Activated gamma-delta T cell (primary cell): ENCODE measurements around the gene ANKDD1B.

Source experiments
- DNase-seq: peaks from one replicate; lab custom pipeline; 2025; lab: John Stamatoyannopoulos, UW

The ANKDD1B gene

DNA sequence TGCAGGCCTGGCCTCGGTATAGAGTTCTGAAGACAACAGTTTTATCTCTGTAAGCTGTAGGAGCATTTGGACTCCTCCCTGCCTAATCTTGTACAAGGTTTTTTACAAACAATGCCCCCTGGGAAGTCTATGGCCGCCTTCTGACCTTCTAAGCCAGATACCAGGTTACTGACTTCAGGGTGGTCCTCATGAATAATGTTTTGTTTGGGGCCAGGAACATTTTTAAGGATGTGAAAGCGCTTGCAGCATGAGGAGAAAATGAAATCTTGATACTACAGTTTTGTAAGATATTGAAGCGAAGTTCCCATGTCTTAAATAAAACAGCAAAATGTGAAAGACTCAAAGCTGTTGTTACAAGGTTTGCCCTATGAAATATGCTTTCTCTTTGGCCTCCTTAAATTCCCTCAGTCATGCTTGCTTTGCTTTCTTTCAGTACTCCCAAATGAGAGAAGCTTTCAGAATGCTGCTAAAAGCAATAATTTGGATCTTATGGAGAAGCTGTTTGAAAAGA, 5.2 kb downstream of the ANKDD1B start:
- no peak for DNase-seq

DNA sequence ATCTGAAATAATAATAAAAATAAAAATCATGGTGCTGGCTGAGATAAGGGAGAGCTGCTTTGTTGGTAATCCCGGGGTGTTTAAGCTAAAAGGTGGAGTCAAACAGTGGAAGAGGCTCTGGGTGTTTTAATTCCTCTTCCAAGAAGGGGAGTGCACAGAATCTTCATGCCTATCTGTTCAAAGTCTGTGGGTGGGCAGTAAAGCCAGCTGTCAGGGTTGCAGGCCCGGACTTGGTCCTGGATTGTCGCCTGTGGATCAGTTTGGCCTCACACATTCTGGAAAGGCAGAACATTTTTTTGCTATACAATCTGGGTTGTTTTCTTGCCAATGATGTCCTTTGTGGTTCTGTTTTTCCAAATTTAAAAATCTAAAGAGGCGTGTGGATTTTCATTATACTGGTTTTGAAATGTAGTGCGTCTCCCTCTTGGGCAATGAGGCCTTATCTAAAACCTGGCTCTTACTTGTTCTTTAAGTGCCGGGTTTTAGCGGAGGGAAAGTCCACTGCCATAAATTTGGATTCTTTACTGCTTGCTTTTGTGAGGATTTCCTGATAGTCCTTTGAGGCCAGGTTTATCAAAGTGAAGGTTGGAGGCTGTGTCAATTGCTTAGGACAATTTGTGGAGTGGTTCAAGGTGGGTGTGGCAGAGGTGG, 5.8 kb downstream of the ANKDD1B start:
- no peak for DNase-seq

DNA sequence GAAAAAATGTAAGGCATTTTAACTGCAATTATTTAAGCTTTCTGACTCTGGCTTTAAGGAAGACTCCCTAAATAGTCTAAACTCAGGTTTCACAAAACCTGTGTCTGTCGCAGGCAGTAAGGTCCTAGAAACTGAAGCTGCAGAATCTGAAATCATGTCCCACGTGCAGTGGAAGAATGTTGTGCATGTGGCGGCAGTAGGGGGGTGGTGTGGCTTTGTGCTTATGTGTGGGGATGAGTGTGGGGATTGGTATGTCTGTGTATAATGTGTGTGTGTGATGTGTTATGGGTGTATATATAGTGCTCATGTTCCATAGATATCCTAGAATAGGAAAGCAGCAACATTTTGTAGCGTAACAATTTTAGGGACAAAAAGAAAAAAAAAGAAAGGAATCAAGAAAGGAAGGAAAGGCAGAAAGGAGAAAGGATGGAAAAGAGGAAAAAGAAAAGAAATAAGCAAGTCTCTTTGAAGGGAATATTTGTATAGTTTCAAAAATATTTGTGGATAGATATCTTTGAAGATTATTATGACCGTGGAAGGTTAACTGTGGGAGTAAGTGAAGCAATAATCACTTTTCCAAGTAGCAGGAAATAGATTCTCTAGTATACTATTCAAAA, 6.6 kb downstream of the ANKDD1B start:
- DNase-seq: no peak

DNA sequence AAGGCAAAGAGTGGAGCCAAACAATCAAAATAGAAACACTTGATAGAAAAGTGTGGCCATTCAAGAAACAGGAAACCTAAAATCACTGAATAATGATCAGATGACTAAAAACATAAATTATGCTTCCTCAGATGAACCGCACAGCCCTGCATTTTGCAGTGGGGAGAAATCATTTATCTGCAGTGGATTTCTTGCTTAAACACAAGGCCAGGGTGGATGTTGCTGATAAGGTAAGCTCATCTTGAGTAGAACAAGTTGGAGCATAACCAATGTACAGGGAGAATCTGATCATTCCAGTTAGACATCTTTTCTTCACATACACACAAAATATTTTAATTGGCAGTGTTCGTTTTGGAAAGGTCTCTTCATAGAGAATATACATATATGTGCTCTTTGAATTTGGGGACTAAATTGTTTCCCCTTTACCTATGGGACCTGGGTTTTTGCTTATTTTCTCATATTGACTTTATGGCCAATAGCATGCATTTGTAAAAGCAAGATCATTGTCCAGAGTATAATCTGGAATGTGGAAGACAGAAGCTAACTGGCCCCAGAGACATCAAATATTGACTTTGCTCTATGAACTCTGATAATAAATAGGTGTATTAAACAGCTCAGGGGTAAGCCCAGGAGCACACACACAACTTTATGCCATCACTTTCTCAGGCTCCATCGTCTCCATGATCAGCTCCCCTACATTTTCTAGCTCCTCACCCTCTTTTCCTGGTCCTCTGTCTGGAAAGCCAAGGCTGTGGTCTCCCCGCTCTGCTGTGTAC, 9.1 kb downstream of the ANKDD1B start:
- no peak for DNase-seq

DNA sequence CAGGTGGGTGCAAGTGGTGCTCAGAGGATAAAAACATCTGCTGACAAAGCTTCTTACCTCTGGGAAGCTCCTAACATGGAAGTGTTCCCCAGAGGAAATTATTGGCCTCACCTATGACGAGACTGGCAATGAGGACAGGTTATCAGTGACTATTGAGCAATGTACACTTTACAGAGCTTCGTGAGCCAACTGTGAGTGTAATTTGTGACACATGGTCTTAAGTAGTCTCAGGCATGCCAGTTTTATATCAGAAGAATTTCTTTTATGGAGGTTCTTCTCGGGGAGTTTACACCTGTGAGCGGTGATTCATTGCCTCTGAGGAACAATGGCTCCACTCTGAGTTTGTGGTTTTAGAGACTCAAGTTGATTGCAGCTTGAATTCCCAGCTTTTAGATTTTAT, 11.3 kb downstream of the ANKDD1B start:
- DNase-seq: no peak

DNA sequence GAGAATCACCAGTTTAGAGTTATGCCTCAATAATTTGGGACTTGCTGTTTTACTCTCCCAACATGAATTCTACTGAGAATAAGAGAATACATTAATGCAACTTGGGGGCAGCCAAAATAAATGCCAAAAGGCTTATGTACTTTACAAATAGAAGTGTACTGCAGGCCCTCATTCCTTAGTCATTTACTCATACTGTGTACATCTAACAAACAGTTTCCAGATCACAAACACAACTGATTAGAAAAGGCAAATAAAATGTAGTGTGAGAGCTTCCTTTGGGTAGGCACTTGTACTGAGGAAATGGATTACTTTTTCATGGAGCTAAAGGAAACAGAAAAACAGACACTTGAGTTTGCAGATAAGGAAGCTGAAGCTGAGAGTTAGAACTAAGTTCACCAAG, 12.6 kb downstream of the ANKDD1B start:
- no peak for DNase-seq

DNA sequence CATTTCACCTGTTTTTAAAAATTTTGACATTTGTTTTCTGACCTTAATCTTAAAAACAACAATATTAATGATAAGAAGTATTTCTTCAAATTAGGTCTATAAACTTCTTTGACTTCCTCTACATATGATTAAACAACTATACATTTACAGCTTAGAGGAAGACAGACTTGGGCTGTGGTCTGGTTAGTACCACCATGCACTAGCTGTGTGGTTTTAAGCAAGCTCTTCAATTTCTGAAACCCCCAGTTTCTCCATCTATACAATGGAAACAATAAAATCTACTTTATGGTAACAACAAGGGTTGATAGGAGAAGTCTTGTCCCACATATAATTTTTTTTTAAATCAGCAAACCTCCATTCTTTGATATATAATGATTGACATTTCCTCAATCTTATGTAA, 15.7 kb downstream of the ANKDD1B start:
- no peak for DNase-seq

DNA sequence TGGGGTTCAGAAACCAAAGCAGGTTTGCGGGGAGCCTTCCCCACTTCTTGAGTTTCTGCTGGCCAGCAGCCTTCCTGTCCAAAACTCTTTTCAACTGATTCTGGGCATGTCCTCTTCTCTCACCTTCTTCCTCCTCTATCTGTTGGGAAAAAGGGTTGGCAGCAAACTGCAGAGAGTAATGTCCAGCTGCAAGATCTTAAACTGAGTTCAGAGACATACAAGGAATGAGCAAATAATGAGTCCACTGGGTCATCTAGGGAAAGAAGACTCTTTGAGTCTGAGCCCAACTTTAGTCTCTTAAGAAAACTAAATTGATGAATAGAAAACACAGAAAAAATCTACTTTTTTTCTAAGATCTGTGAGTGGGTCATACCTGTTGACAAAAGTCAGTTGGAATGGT, 16.5 kb downstream of the ANKDD1B start:
- DNase-seq: no peak

DNA sequence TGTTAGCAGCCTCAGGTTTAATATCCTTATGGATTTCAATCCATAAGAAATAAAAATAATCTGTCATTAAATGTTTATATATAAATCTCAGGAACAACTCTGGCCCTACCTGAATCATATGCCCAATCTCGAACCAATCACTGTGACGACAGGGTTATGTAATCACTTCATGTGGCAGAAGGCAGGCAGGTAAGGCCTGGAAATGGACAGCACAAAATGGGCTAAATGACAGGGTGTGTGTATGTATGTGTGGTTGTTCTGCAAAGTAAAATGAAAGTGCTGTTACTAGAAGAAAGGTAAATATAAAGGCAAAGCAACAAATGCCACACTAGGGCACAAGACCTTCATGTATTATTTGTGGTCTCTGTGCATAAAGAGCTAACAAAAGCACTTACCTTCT, 19.6 kb downstream of the ANKDD1B start:
- no peak for DNase-seq

DNA sequence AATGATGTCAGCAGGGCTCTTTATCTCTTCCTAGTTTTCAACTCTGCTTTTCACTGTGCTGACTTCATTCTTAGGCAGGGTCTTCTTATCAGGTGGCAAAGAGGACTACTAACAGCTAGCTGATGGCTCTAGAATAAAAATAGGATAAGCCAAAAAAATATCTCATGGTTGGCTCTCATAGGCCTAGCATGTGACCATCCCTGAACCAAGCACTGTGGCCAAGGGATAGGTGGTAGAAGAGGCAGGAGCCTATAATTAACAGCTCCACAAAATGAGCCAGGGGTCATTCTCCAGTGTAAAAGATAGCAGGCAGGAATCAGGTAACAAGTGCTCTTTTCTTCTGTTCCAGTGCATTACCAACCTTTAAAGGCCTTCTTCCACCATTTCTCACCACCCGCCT, 21.1 kb downstream of the ANKDD1B start:
- DNase-seq: no peak

DNA sequence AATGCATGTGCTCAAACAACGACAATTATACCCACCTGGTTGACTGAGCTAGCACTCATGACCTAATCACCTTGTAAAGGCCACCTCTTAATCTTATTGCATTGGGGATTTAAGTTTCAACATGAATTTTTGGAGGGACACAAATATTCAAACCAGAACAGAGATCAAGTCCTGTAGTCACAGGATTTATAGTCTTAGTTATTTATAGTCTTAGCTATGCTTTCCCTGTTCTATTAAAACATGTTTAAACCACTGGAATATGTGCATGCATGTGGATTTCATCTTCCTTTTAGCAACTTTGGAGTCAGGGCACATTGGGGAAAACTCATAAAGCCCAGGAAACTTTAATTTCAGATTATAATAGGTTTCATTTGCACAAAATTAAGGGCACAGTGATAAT, 26.7 kb downstream of the ANKDD1B start:
- DNase-seq: no peak

DNA sequence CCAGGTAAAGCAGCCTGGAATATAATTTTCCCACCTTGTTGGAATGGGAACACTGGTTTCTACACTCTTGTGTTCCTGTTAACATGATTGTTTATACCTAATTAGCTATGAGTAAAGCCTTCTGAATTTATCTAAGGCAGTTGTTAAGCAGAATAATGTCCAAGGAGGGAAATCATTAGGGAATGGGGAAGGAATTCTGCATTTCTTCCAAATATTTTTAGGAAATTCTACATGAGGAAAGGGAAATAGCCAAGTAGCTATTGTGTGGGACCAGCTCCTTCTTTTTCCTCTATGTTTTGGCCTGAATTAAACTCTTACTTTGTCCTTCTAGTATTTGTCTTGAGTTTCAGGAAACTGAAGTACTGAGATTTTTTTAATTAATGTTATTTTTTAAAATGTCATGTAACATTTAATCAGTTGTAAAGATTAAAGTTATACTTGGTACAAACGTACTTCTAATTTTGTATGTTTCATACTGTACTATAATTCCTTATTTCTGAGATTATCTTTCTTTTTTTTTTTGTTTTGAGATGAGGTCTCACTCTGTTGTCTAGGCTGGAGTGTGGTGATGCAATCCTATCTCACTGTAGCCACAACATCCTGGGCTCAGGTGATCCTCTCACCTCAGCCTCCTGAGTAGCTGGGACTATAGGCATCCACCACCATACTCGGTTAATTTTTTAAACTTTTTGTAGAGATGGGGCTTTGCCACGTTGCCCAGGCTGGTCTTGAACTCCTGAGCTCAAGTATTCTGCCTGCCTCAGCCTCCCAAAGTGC, 28.5 kb downstream of the ANKDD1B start:
- no peak for DNase-seq

DNA sequence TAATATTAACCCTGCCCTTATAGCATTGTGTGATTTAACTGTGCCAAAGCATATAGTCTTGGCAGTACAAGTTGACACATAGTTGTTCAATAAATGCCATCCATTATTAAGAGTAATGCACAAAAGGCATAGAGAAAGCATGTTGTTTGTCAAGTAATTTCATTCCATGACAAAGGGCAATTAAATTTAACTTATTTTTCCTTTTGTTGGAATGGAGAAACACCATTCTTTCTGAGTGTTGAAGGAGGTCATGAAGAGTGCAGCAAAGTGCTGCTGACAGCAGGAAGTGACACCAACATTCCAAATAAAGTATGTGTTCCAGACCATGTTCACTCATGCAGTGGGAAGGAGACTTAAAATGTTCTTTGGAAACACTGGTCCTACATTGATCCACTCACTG, 29.1 kb downstream of the ANKDD1B start:
- DNase-seq: no peak

DNA sequence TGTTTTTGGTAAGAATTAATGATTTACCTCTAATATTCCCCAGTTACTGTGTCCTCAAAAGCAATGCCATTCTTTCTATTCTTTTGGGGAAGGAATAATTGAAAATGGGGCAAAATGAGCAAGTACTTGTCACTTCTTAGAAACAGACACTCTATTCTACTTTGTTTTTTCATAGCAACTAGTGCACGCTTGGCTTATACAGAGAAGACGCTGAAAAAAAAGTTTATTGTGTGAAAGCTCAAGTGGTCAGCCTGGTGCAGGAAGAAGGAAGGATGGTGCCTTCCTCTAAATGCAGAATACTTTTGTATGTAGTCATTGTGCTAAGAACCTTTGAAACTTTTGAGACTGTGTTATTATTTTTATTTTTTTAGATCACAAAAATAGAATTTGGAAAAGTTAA, 29.6 kb downstream of the ANKDD1B start:
- DNase-seq: no peak

DNA sequence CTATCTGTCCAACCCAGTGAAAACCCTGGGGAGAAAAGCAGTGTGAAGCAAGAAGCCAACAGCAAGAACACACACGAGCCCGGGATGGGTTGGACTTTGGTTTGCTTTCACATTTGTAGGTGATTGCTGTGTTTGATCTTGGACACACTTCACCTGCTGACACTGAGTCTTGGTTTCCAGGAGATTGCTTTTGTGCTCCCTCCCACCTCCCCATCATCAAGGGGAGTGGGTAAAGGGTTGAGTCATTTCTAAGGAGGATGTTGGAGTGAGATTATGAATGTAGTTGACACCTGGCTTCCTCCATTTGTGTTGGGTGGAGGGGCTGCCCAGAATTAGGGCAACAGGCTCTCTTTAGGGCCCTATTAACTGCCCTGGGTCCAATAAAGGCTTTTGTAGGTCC, 37.5 kb downstream of the ANKDD1B start:
- no peak for DNase-seq

DNA sequence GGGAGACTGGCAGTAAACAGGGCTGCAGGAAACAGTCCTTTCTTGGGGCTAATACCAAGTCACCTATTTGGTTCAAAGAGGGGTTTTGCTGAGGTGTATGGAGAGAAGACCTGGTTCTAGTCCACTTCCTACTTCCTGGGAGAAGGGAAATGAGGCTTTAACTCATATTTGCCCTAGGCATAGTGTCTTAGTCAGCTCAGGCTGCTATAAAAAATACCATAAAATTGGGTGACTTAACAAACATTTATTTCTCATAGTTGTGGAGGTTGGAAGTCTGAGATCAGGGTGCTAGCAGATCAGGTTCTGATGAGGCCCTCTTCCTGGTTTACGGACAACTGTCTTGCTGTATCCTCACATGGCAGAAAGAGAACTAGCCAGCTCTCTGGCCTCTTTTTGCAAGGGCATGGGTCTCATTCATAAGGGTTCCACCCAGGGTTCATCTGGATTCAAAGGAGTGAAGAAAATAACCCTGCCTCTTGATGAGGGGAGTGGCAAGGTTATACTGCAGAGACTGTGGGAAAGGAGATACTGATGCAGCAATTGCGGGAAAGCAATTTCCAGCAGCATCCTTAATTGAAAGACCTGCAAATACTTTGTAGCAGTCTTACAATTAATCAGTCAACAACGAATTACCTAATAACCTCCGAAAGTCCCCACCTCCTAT, 40.5 kb downstream of the ANKDD1B start:
- no peak for DNase-seq

DNA sequence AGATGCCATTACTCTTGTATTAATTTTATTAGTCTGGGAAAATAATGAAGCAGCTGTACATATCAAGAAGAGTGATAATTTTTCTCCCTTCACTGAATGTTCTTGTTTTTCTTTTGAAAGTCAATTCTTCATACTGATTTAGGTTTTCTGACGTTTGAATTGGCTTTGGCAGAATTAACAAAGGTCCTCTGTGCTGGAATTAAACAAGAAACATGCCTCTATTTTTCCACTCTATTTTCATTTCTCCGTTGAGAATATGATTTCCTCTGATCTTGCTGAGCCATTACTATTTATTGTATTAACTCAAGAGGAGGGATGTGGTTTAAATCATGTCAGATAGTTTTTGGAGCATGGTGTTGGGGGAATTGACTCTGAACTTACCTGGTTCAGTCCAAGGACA, 42.3 kb downstream of the ANKDD1B start:
- no peak for DNase-seq

DNA sequence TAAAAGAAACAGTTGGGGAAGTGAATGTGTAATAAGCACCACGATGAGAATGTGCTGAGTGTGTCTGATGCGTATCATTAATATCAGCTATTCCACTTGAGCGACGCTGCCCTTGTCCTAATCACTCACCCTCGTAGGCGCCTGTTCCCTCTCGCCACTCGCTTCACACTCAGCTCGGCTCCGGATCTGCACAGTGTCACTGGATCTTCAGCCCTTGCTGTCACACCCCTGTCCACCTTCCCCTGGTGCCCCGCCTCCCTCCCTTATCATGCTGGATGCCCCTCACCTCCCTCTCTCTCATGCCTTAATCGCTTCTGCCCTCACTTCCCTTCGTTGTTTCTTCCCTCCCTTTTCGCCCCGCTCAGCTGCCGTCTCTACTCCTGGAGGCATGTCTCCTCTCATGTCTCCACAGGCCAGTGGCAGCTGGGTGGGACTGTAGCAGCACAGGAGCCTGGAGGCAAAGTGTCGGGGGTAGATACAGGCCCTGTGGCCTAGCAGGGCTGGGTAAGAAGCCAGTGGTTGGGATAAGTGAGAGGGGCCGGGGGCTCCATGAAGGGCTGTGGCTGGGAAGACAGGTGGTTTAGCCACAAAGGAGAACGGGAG, 43.5 kb downstream of the ANKDD1B start:
- DNase-seq: no peak

DNA sequence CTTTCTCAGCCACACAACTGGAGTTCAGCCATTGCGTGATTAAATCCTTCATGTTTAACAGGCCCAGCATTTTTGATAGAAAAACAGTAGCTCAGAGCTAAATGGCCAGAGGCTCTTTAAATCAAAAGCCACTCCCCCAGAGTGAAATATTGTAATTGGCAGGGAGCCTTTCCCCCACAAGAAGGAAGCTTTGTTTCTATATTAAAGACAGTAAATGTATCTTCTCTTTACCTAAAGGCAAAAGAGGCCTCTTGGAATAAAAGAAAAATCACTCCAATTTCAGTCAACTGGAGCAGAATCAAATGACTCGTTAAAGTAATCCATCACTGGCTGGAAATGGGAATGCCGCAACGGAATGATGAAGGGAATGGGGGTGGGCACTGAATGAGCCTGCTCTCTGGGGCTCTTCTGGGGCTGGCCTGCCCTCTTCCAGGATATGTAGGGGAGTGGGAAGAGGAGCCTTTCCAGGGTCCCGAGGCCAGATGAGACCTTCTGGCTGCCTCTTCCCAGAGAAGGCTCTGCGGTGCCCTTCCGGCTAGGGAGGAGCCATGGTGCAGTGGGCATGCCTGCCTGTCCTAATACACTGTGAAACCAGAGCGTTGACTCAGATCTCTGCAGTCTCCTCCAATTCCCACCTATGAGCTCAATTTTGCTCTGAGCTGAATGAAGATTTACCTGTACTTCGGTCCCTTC, 45.2 kb downstream of the ANKDD1B start:
- no peak for DNase-seq

DNA sequence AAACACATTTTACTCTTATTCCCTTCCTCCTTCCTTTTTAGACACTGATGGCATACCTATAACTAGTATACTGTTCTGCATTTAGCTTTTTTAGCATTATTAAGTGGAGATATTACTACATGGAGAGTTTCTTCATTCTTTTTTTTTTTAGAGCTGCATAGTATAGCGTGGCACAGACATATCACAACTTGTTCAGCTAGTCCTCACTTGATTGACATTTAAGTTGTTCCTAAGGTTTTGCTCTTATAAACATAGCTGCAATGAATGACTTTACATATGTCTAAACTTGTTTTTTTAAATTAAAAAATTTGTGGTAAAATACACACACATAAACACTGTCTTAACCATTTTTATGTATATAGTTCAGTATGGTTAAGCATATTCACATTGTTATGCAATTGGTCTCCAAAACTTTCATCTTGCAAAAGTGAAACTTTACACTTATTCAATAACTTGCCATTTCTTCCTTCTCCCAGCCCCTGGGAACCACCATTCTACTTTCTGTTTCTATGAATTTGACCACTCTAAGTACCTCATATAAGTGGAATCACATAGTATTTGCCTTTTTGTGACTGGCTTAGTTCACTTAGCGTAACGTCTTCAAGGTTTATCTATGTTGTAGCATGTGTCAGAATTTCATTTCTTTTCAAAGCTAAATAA, 48.7 kb downstream of the ANKDD1B start:
- no peak for DNase-seq
